ENCODE results near the gene SSH2.

SSH2 gene

DNA sequence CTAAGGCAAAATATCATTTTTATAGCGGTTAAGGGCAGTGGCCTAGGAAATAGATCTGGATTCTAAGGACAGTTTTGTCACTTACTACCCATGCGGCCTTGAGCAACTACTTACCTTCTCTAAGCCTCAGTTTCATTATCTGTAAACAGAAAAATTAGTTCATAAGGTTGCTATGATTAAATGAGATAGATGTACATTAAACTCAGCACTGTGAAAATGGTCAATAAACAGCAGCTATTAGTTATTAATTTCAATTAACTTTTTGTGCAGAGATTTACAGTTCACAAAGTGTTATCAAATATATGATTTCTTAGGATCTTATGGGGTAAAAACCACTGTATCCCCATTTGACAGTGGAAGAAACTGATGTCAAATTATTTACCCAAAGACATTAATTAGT is 171.8 kb downstream of the SSH2 start:
- DNase-seq = no peak
- Histone ChIP-seq H3K9me3 (replicated peaks; ENCODE audit: insufficient read depth, low read length) (no peaks in the 10 kb centered on the region), H3K36me3 (replicated peaks; ENCODE audit: insufficient read depth, low read length) (no peaks in the 10 kb centered on the region), H3K9ac (ENCODE audit: low read length) (no peak overlapping the region), H4K20me1 (ENCODE audit: insufficient read depth, low read length) (no peaks in the 10 kb centered on the region), H3K27ac (ENCODE audit: low read length) (no peak overlapping the region), H3K9me2 (replicated peaks; ENCODE audit: insufficient read depth, low read length) (no peaks in the 10 kb centered on the region), H3K27me3 (replicated peaks; ENCODE audit: insufficient read depth, low read length) (no peaks in the 10 kb centered on the region), H3F3A (ENCODE audit: insufficient read depth, low read length) (peaks cover 34% of the 10 kb centered on the region), H3K79me2 (ENCODE audit: low read length) (peaks cover 21% of the 10 kb centered on the region), H2AFZ (ENCODE audit: low read length) (no peak overlapping the region), H3K4me2 (ENCODE audit: low read depth, low read length) (no peak overlapping the region), H3K4me1 (ENCODE audit: low read length) (peaks cover 8% of the 10 kb centered on the region), H3K4me3 (ENCODE audit: low read length) (no peak overlapping the region)
- TF ChIP-seq, protein P1, sequence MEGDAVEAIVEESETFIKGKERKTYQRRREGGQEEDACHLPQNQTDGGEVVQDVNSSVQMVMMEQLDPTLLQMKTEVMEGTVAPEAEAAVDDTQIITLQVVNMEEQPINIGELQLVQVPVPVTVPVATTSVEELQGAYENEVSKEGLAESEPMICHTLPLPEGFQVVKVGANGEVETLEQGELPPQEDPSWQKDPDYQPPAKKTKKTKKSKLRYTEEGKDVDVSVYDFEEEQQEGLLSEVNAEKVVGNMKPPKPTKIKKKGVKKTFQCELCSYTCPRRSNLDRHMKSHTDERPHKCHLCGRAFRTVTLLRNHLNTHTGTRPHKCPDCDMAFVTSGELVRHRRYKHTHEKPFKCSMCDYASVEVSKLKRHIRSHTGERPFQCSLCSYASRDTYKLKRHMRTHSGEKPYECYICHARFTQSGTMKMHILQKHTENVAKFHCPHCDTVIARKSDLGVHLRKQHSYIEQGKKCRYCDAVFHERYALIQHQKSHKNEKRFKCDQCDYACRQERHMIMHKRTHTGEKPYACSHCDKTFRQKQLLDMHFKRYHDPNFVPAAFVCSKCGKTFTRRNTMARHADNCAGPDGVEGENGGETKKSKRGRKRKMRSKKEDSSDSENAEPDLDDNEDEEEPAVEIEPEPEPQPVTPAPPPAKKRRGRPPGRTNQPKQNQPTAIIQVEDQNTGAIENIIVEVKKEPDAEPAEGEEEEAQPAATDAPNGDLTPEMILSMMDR (IDR thresholded peaks at IDR 0.05; ENCODE audit: low read length) = no peak
- no peak for TF ChIP-seq EZH2phosphoT487 (IDR thresholded peaks at IDR 0.05; ENCODE audit: low read length)
- TF ChIP-seq EZH2 (optimal IDR thresholded peaks at IDR 0.05; ENCODE audit: low read depth, low read length) = no peak

DNA sequence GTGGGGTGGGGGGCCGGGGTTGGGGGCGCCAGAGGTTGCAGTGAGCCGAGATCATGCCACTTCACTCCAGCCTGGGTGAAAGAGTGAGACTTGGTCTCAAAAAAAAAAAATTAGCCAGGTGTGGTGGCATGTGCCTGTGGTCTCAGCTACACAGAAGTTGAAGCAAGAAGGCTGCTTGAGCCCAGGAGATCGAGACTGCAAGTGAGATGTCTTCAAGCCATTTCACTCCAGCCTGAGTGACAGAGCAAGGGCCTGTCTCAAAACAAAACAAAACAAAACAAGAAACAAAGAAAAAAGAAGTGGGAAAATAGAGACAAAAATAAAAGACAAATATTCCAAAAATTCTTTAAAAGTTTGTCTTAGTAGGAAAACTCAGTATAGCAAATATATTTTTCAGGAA is 172.2 kb downstream of the SSH2 start:
- Histone ChIP-seq H3K4me2 (ENCODE audit: low read depth, low read length) (no peak overlapping the region), H2AFZ (ENCODE audit: low read length) (no peak overlapping the region), H3K4me3 (ENCODE audit: low read length) (no peak overlapping the region), H3K9ac (ENCODE audit: low read length) (no peak overlapping the region), H3K9me3 (replicated peaks; ENCODE audit: insufficient read depth, low read length) (no peaks in the 10 kb centered on the region), H3K27me3 (replicated peaks; ENCODE audit: insufficient read depth, low read length) (no peaks in the 10 kb centered on the region), H3K36me3 (replicated peaks; ENCODE audit: insufficient read depth, low read length) (no peaks in the 10 kb centered on the region), H3K27ac (ENCODE audit: low read length) (no peak overlapping the region), H4K20me1 (ENCODE audit: insufficient read depth, low read length) (no peaks in the 10 kb centered on the region), H3K79me2 (ENCODE audit: low read length) (peaks cover 21% of the 10 kb centered on the region), H3K9me2 (replicated peaks; ENCODE audit: insufficient read depth, low read length) (no peaks in the 10 kb centered on the region), H3K4me1 (ENCODE audit: low read length) (peaks cover 8% of the 10 kb centered on the region), H3F3A (ENCODE audit: insufficient read depth, low read length) (peaks cover 34% of the 10 kb centered on the region)
- no peak for TF ChIP-seq EZH2 (optimal IDR thresholded peaks at IDR 0.05; ENCODE audit: low read depth, low read length)
- TF ChIP-seq, protein P1 (IDR thresholded peaks at IDR 0.05; ENCODE audit: low read length) = no peak
- TF ChIP-seq EZH2phosphoT487 (IDR thresholded peaks at IDR 0.05; ENCODE audit: low read length) = no peak
- no peak for DNase-seq

DNA sequence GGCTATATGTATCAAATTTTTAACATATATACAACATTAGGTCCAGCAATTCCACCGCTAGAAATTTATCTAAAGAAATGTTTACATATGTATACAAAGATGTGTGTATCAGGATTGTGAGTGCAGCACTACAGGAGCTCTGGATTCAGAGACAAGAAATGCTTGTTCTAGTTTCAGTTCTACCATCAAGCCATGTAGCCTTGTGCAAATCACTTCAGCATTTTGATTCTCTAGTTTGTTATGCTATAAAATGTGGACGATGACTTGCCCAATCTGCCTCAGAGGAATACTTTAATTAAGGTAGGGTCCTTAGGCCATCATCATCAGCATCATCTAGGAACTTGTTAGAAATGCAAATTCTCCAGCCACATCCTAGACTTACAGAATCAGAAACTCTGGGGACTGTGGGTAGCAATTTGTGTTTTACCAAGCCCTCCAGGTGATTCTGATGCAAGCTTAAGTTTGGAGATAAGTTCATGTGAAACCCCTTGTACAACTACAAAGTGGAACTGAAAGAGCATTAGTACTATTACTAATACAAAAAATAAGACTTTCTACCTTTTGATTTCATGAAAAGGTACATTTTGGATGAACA is 176.1 kb downstream of the SSH2 start:
- Histone ChIP-seq H2AFZ (ENCODE audit: low read length) (no peak overlapping the region), H4K20me1 (ENCODE audit: insufficient read depth, low read length) (no peaks in the 10 kb centered on the region), H3K27ac (ENCODE audit: low read length) (peak overlapping the region; percentile 31; the same call in 1 of the 2 replicates), H3K4me3 (ENCODE audit: low read length) (no peak overlapping the region), H3K9me3 (replicated peaks; ENCODE audit: insufficient read depth, low read length) (no peaks in the 10 kb centered on the region), H3F3A (ENCODE audit: insufficient read depth, low read length) (peaks cover 7% of the 10 kb centered on the region), H3K9ac (ENCODE audit: low read length) (no peak overlapping the region), H3K9me2 (replicated peaks; ENCODE audit: insufficient read depth, low read length) (no peaks in the 10 kb centered on the region), H3K36me3 (replicated peaks; ENCODE audit: insufficient read depth, low read length) (no peaks in the 10 kb centered on the region), H3K79me2 (ENCODE audit: low read length) (peaks cover 9% of the 10 kb centered on the region; the same call in 1 of the 2 replicates), H3K4me1 (ENCODE audit: low read length) (no peaks in the 10 kb centered on the region), H3K4me2 (ENCODE audit: low read depth, low read length) (no peak overlapping the region), H3K27me3 (replicated peaks; ENCODE audit: insufficient read depth, low read length) (no peaks in the 10 kb centered on the region)
- peak; percentile 31 for DNase-seq
- TF ChIP-seq EZH2phosphoT487 (IDR thresholded peaks at IDR 0.05; ENCODE audit: low read length) (no peak), EZH2 (optimal IDR thresholded peaks at IDR 0.05; ENCODE audit: low read depth, low read length) (no peak)
- TF ChIP-seq, protein P1 (IDR thresholded peaks at IDR 0.05; ENCODE audit: low read length) = no peak
